BJ (cell line): ENCODE measurements around the gene STRN. TPM values are rescaled to one million over a fixed set of nuclear protein-coding genes. Genes with fewer than 3 reads are reported as not detected.

ENCODE experiments used
- CTCF ChIA-PET: fragments of 350-600 bp; formaldehyde crosslinking; extraction: SDS; loops from one replicate; lab custom pipeline; 2021; ENCODE audit warnings: antibody characterized with exemption, inconsistent platforms; lab: Yijun Ruan, JAX
- POLR2A ChIA-PET: fragments of 300-600 bp; sonication (Branson Sonifier 250); formaldehyde crosslinking; extraction: SDS; loops from one replicate; lab custom pipeline; 2021; ENCODE audit warnings: antibody characterized with exemption; lab: Charles Lee
- DNase-seq: peaks from one replicate; pipeline ENCODE4 v3.0.0-alpha.2; 2011; ENCODE audit warnings: low read depth
- H3K27me3 ChIP-seq: 2 replicates; pipeline ENCODE4 v1.6.0; 2011; ENCODE audit warnings: low read length; ENCODE audit not compliant: control insufficient read depth, insufficient read depth
- H3K36me3 ChIP-seq: 2 replicates; pipeline ENCODE4 v1.5.1; 2011; ENCODE audit warnings: low read length; ENCODE audit not compliant: control insufficient read depth, insufficient read depth
- H3K4me3 ChIP-seq: 2 replicates; pipeline ENCODE4 v1.5.1; 2011; ENCODE audit warnings: low read depth, mild to moderate bottlenecking, control low read depth, low read length
- polyA plus RNA-seq: library from polyadenylated mRNA; depleted of rRNA; stranded (reverse); fragments of >200 nt; gene quantifications from 2 replicates; pipeline ENCODE4 v1.2.3, GENCODE V29; 2011
- TF ChIP-seq, protein P1 (sequence below): IDR thresholded peaks from 2 replicates; pipeline ENCODE4 v1.5.1; 2011; ENCODE audit warnings: low read depth, mild to moderate bottlenecking, control low read depth, inconsistent platforms, low read length, moderate library complexity; ENCODE audit not compliant: insufficient read depth

Gene STRN
- polyA plus RNA-seq, 1 experiment: 8.5 TPM

DNA sequence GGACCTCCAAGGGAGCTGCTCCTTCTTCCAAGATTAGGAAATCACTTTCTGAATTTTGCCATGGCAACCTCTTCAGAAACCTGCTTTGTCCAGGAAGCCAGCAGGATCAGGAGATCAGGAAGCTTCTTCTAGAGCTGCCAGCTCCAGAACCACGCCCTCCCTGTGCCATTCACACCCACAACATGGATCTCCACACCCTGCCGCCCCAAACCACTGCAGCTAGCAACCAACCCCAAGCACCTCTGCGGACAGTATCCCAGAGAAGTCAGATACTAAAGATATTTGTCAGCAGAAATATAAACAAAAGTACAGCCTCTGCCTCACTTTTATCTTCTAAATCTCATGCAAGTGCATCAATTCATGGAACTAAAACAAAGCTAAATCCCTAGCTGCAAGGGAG, 163.4 kb downstream of the STRN start:
- ChIA-PET POLR2A (no interaction called here), CTCF (interaction anchor here (0.6 to 1.7 kb wide), 6 partner anchors 8 to 366 kb away, joined by 3 to 7 read pairs (median 3); no protein-coding TSS in a partner anchor)

GRCh38 chr2:36801088-36801487, 165.2 kb downstream of the STRN start:
- TF ChIP-seq, protein P1, sequence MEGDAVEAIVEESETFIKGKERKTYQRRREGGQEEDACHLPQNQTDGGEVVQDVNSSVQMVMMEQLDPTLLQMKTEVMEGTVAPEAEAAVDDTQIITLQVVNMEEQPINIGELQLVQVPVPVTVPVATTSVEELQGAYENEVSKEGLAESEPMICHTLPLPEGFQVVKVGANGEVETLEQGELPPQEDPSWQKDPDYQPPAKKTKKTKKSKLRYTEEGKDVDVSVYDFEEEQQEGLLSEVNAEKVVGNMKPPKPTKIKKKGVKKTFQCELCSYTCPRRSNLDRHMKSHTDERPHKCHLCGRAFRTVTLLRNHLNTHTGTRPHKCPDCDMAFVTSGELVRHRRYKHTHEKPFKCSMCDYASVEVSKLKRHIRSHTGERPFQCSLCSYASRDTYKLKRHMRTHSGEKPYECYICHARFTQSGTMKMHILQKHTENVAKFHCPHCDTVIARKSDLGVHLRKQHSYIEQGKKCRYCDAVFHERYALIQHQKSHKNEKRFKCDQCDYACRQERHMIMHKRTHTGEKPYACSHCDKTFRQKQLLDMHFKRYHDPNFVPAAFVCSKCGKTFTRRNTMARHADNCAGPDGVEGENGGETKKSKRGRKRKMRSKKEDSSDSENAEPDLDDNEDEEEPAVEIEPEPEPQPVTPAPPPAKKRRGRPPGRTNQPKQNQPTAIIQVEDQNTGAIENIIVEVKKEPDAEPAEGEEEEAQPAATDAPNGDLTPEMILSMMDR: no peak
- no peaks in the 10 kb centered on the region for H3K36me3 ChIP-seq
- no peaks in the 10 kb centered on the region for H3K27me3 ChIP-seq
- CTCF ChIA-PET: interaction anchor here (1.4 kb wide), 1 partner anchor 25 kb away, joined by 3 read pairs; no protein-coding TSS in a partner anchor
- no peak for DNase-seq
- POLR2A ChIA-PET: no interaction called here
- no peak overlapping the region for H3K4me3 ChIP-seq

More for the DNA sequence above, 163.4 kb downstream of the STRN start:
- TF ChIP-seq, protein P1: no peak
- DNase-seq: no peak
- Histone ChIP-seq H3K4me3 (no peak overlapping the region), H3K27me3 (no peaks in the 10 kb centered on the region), H3K36me3 (no peaks in the 10 kb centered on the region)

GRCh38 chr2:36800381-36800780, 166.0 kb downstream of the STRN start:
- Histone ChIP-seq H3K27me3 (no peaks in the 10 kb centered on the region), H3K4me3 (no peak overlapping the region), H3K36me3 (no peaks in the 10 kb centered on the region)
- POLR2A ChIA-PET: no interaction called here
- DNase-seq: no peak
- CTCF ChIA-PET: interaction anchor here (1.9 kb wide), 1 partner anchor 15 kb away, joined by 4 read pairs; no protein-coding TSS in a partner anchor
- TF ChIP-seq, protein P1: no peak

DNA sequence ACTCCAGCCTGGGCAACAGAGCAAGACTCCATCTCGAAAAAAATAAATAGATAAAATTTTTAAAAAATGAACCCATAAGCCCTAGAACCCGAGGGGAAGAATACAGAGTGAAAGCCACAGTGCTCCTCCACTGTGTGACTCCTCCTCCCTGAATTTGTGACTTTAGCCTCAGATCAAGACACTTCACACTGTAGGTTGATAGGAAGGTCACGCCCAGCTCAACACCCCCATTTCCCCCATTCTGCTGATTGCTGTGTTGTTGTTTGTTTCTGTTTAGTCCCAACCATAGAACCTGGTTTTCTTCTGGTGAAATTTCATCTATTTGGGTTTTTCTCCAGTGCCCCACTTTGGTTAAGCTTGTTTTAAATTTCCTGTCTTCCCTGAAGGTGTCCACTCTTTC, 167.6 kb downstream of the STRN start:
- no peaks in the 10 kb centered on the region for H3K36me3 ChIP-seq
- DNase-seq: no peak
- no peaks in the 10 kb centered on the region for H3K27me3 ChIP-seq
- CTCF ChIA-PET: interaction anchor here (1.9 kb wide), 1 partner anchor 13 kb away, joined by 4 read pairs; no protein-coding TSS in a partner anchor
- TF ChIP-seq, protein P1: no peak
- POLR2A ChIA-PET: no interaction called here
- H3K4me3 ChIP-seq: no peak overlapping the region

GRCh38 chr2:36797324-36798070, 168.8 kb downstream of the STRN start:
- H3K36me3 ChIP-seq: no peaks in the 10 kb centered on the region
- CTCF ChIA-PET: interaction anchor here (1.1 to 5.8 kb wide), 3 partner anchors 10 to 17 kb away, joined by 3 to 48 read pairs (median 3); no protein-coding TSS in a partner anchor
- no peak overlapping the region for H3K4me3 ChIP-seq

More at GRCh38 chr2:36797324-36798070, 168.8 kb downstream of the STRN start:
- TF ChIP-seq, protein P1: no peak
- DNase-seq: no peak
- POLR2A ChIA-PET: no interaction called here
- H3K27me3 ChIP-seq: no peaks in the 10 kb centered on the region
